ENCODE results near the gene HIBADH.
"Not testable (repeated sequence)": the region's sequence is repeated elsewhere in the genome, so short reads cannot be mapped to it uniquely, and the experiment has no call there.

HIBADH gene

GRCh38 chr7:27593226-27593625, 69.5 kb downstream of the HIBADH start:
- no peak for DNase-seq

GRCh38 chr7:27590416-27590815, 72.3 kb downstream of the HIBADH start:
- DNase-seq: no peak

- DNase-seq: no peak
Measured at GRCh38 chr7:27587429-27587828, 75.3 kb downstream of the HIBADH start.

GRCh38 chr7:27586825-27587224, 75.9 kb downstream of the HIBADH start:
- no peak for DNase-seq

GRCh38 chr7:27585781-27586447, 76.8 kb downstream of the HIBADH start:
- no peak for DNase-seq

GRCh38 chr7:27581906-27582305, 80.8 kb downstream of the HIBADH start:
- no peak for DNase-seq

- DNase-seq: no peak
Measured at GRCh38 chr7:27581119-27581518, 81.6 kb downstream of the HIBADH start.

- no peak for DNase-seq
Measured at GRCh38 chr7:27579565-27579964, 83.1 kb downstream of the HIBADH start.

- DNase-seq: not testable (repeated sequence)
Measured at GRCh38 chr7:27578169-27578568, 84.5 kb downstream of the HIBADH start.

- DNase-seq: no peak
Measured at GRCh38 chr7:27576360-27576944, 86.2 kb downstream of the HIBADH start.

GRCh38 chr7:27575613-27576012, 87.1 kb downstream of the HIBADH start:
- no peak for DNase-seq

- DNase-seq: no peak
Measured at GRCh38 chr7:27569106-27569505, 93.6 kb downstream of the HIBADH start.

GRCh38 chr7:27567266-27567665, 95.4 kb downstream of the HIBADH start:
- no peak for DNase-seq

GRCh38 chr7:27564881-27565482, 97.7 kb downstream of the HIBADH start:
- no peak for DNase-seq

GRCh38 chr7:27560706-27561235, 101.9 kb downstream of the HIBADH start:
- DNase-seq: no peak

- DNase-seq: no peak
Measured at GRCh38 chr7:27555670-27556069, 107.0 kb downstream of the HIBADH start.

GRCh38 chr7:27554826-27555225, 107.9 kb downstream of the HIBADH start:
- DNase-seq: no peak

GRCh38 chr7:27553273-27553672, 109.4 kb downstream of the HIBADH start:
- no peak for DNase-seq

GRCh38 chr7:27551803-27552400, 110.8 kb downstream of the HIBADH start:
- DNase-seq: no peak

- DNase-seq: no peak
Measured at GRCh38 chr7:27549606-27550005, 113.1 kb downstream of the HIBADH start.

GRCh38 chr7:27548304-27548703, 114.4 kb downstream of the HIBADH start:
- DNase-seq: no peak

GRCh38 chr7:27547401-27547800, 115.3 kb downstream of the HIBADH start:
- no peak for DNase-seq

GRCh38 chr7:27546610-27547009, 116.1 kb downstream of the HIBADH start:
- DNase-seq: no peak

GRCh38 chr7:27535795-27536194, 126.9 kb downstream of the HIBADH start:
- no peak for DNase-seq

Data from NK-92 treated with Interleukin-12 subunit alpha and Interleukin-12 subunit beta, amount 100 ng/mL, for 24 hours (cell line).